ENCODE data around the gene IGF2BP3. TPM values are rescaled to one million over a fixed set of nuclear protein-coding genes. Genes with fewer than 3 reads are reported as not detected.

IGF2BP3 gene
- 5.1 and 40.6 TPM in 2 replicates for total RNA-seq (ENCODE audit: low replicate concordance)

GRCh38 chr7:23470330-23471105, at the start of gene IGF2BP3:
Gene IGF2BP3 (minus strand): TSS chr7:23470491. CDS start chr7:23470110, 381 bp downstream.

GRCh38 chr7:23298885-23299769, 171.2 kb downstream of the IGF2BP3 start, which contains the start of gene MALSU1:
Gene MALSU1 (plus strand): TSS chr7:23299339. CDS start chr7:23299353, 14 bp downstream.

Other genes starting within 250 kb of the IGF2BP3 start
- 45.9 and 507 TPM in 2 replicates for gene GPNMB, start 223.7 kb downstream of the IGF2BP3 start, total RNA-seq (ENCODE audit: low replicate concordance)
- gene MALSU1, start 171.2 kb downstream of the IGF2BP3 start, total RNA-seq (ENCODE audit: low replicate concordance) = 52.3 and 92.6 TPM in 2 replicates
- gene TRA2A, start 61.5 kb upstream of the IGF2BP3 start, total RNA-seq (ENCODE audit: low replicate concordance) = 25.2 and 25.4 TPM in 2 replicates
- 6.1 and 9.4 TPM in 2 replicates for gene CCDC126, start 126.9 kb upstream of the IGF2BP3 start, total RNA-seq (ENCODE audit: low replicate concordance)
- 0.30 and 3.0 TPM in 2 replicates for gene FAM221A, start 209.7 kb upstream of the IGF2BP3 start, total RNA-seq (ENCODE audit: low replicate concordance)
- gene STK31, start 239.7 kb upstream of the IGF2BP3 start, total RNA-seq (ENCODE audit: low replicate concordance) = not detected in 2 replicates